ENCODE results near the gene LINC01488.
A peak's percentile ranks its signal among the peaks of the same experiment; 100 is the strongest.

LINC01488 gene

GRCh38 chr11:69455969-69456368, 25.5 kb upstream of the LINC01488 start:
- TF ChIP-seq ZFP30 (CRISPR knock-in tag; IDR thresholded peaks at IDR 0.05) (no peak), ZNF70 (CRISPR knock-in tag; IDR thresholded peaks at IDR 0.05) (no peak), ESRRG (CRISPR knock-in tag; IDR thresholded peaks at IDR 0.05) (no peak), OSR1 (CRISPR knock-in tag; IDR thresholded peaks at IDR 0.05) (no peak), ARNTL (CRISPR knock-in tag; IDR thresholded peaks at IDR 0.05; ENCODE audit: borderline replicate concordance, low read depth) (no peak), SNAI2 (CRISPR knock-in tag; IDR thresholded peaks at IDR 0.05) (no peak), TCF4 (CRISPR knock-in tag; IDR thresholded peaks at IDR 0.05; ENCODE audit: borderline replicate concordance) (no peak), PATZ1 (CRISPR knock-in tag; IDR thresholded peaks at IDR 0.05; ENCODE audit: borderline replicate concordance) (no peak), ZNF565 (CRISPR knock-in tag; conservative IDR thresholded peaks at IDR 0.05; ENCODE audit: low read depth) (no peak), ZC3H10 (CRISPR knock-in tag; IDR thresholded peaks at IDR 0.05) (no peak), TSHZ2 (CRISPR knock-in tag; IDR thresholded peaks at IDR 0.05) (no peak), CSDC2 (CRISPR knock-in tag; IDR thresholded peaks at IDR 0.05) (no peak), GLIS3 (CRISPR knock-in tag; IDR thresholded peaks at IDR 0.05) (no peak), ZFP3 (CRISPR knock-in tag; IDR thresholded peaks at IDR 0.05) (no peak), PPARA (CRISPR knock-in tag; IDR thresholded peaks at IDR 0.05; ENCODE audit: borderline replicate concordance) (no peak), TOX (CRISPR knock-in tag; IDR thresholded peaks at IDR 0.05; ENCODE audit: borderline replicate concordance) (no peak), ISL1 (CRISPR knock-in tag; IDR thresholded peaks at IDR 0.05) (no peak)
- TF ChIP-seq, protein P1, sequence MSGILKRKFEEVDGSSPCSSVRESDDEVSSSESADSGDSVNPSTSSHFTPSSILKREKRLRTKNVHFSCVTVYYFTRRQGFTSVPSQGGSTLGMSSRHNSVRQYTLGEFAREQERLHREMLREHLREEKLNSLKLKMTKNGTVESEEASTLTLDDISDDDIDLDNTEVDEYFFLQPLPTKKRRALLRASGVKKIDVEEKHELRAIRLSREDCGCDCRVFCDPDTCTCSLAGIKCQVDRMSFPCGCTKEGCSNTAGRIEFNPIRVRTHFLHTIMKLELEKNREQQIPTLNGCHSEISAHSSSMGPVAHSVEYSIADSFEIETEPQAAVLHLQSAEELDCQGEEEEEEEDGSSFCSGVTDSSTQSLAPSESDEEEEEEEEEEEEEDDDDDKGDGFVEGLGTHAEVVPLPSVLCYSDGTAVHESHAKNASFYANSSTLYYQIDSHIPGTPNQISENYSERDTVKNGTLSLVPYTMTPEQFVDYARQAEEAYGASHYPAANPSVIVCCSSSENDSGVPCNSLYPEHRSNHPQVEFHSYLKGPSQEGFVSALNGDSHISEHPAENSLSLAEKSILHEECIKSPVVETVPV (CRISPR knock-in tag; IDR thresholded peaks at IDR 0.05), result no peak
- TF ChIP-seq, protein P2, sequence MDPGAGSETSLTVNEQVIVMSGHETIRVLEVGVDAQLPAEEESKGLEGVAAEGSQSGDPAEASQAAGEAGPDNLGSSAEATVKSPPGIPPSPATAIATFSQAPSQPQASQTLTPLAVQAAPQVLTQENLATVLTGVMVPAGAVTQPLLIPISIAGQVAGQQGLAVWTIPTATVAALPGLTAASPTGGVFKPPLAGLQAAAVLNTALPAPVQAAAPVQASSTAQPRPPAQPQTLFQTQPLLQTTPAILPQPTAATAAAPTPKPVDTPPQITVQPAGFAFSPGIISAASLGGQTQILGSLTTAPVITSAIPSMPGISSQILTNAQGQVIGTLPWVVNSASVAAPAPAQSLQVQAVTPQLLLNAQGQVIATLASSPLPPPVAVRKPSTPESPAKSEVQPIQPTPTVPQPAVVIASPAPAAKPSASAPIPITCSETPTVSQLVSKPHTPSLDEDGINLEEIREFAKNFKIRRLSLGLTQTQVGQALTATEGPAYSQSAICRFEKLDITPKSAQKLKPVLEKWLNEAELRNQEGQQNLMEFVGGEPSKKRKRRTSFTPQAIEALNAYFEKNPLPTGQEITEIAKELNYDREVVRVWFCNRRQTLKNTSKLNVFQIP (CRISPR knock-in tag; IDR thresholded peaks at IDR 0.05; ENCODE audit: borderline replicate concordance, low read depth), result no peak
- no peak for ATAC-seq

DNA sequence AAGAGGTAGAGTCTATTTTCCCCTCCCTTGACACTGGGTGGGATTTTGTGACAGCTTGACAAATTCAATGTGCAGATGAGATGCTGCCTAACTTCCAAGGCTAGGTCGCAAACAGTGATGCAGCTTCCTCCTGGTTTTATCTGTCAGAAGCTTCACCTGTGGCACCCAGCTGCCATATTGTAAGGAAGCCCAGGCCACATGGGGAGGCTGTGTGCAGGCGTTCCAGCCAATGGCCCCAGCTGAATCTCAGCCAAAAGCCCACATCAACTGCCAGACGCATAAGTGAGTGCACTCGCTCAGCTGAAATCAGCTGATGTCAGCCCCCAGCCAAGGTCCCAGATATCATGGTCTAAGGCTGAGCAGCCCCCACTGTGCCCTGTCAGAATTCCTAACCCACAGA, 24.8 kb upstream of the LINC01488 start:
- TF ChIP-seq ZNF565 (CRISPR knock-in tag; conservative IDR thresholded peaks at IDR 0.05; ENCODE audit: low read depth) (0 out of 2 replicates have a peak, but pooled peaks have one; percentile 84), CSDC2 (CRISPR knock-in tag; IDR thresholded peaks at IDR 0.05) (no peak)
- ATAC-seq, result no peak

DNA sequence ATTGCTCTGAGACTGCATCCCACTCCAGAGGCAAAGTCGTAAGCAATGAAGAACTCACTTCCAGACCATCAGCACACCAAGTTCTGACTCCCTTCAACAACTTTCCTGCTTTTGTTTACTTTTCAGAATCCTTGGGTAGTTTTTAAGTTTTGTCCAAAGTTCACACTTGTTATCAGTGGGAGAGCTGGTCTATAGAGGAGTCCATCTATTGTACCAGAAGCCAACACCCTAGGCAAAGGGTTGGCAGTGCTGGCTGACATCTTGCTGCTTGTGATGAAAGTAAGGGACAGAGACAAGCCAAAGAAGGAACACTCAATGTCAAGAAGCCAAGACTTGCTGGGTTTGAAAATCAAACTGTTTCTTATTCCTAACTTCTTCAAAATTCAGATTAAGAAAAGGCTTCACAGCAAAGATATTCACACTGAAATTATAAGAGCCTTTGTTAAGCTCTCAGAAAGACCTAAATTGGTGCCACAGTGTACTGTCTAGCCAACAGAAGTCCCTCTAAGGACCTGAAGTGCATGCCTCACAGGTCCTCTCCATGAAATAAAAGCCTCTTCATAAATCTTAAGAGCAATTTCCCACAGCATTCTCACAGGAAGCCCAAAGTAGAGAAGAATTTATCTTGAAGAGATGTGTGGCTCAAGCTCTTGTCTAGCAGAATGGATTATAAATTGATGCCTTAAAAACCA, 21.5 kb upstream of the LINC01488 start:
- ATAC-seq, result no peak
- TF ChIP-seq OSR1 (CRISPR knock-in tag; IDR thresholded peaks at IDR 0.05) (no peak), TCF4 (CRISPR knock-in tag; IDR thresholded peaks at IDR 0.05; ENCODE audit: borderline replicate concordance) (no peak), ISL1 (CRISPR knock-in tag; IDR thresholded peaks at IDR 0.05) (no peak), GLIS3 (CRISPR knock-in tag; IDR thresholded peaks at IDR 0.05) (no peak)
- TF ChIP-seq, protein P1 (CRISPR knock-in tag; IDR thresholded peaks at IDR 0.05), result no peak
- TF ChIP-seq, protein P2 (CRISPR knock-in tag; IDR thresholded peaks at IDR 0.05; ENCODE audit: borderline replicate concordance, low read depth), result no peak
